Measurements from ENCODE around the gene LRTM2. TPM values are rescaled to one million over a fixed set of nuclear protein-coding genes. Genes with fewer than 3 reads are reported as not detected.
A peak's percentile ranks its signal among the peaks of the same experiment; 100 is the strongest.

LRTM2 gene
- total RNA-seq, 2 experiments from 2014 or later = not detected

DNA sequence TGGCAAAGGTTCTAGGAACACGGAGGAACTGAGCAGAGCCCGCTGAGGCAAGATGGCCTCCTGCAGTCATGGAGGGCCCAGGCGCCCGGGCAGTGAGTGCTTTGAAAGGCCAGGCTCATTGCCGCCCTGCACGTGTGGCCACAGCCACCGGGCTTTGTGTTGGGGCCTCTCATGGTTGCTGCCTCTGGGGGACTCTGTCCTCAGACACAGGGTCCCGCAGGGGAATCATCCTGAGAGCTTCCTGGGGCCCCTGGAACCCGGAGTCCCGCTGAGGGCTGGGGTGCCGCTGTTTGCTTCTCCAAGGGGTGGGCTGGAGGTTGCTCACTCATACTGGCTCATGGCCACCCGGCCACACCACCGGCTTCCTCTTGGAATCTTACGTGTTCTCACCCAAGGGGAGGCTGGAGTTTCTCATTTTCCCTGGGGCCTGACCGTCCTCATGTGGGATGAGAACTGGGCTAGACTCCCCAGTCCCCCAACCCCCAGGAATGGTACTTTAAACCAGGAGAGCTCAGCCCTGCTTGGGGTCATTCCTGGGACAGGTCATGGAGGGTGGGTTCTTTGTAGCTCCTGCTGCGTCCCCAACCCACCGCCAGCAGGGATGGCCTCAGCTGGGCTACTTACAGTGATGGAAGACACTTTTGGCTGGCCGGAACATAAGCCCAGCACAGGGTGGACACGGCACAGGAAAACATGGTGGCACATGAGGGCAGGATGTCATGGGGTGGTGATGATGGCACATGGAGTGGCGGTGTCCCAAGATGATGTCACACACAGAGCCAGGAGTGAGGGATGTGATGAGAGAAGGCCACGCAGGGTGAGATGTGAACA is 21.1 kb upstream of the LRTM2 start:
- Mint-ChIP-seq H3K4me1 (ENCODE audit: low read depth) (peaks cover 14% of the 10 kb centered on the region), H3K36me3 (ENCODE audit: low read depth) (no peaks in the 10 kb centered on the region), H3K27ac (no peak overlapping the region), H3K27me3 (ENCODE audit: low read depth) (no peaks in the 10 kb centered on the region), H3K9me3 (ENCODE audit: insufficient read depth) (no peaks in the 10 kb centered on the region), H3K4me3 (no peak overlapping the region)
- ATAC-seq (no peak), DNase-seq (no peak)
- ChIA-PET POLR2A (interaction anchor here (0.7 kb wide), 1 partner anchor 460 kb away, joined by 3 read pairs; no protein-coding TSS in a partner anchor), CTCF (interaction anchor here (1.1 to 6.8 kb wide), 2 partner anchors 9 to 140 kb away, joined by 3 to 93 read pairs; no protein-coding TSS in a partner anchor)

DNA sequence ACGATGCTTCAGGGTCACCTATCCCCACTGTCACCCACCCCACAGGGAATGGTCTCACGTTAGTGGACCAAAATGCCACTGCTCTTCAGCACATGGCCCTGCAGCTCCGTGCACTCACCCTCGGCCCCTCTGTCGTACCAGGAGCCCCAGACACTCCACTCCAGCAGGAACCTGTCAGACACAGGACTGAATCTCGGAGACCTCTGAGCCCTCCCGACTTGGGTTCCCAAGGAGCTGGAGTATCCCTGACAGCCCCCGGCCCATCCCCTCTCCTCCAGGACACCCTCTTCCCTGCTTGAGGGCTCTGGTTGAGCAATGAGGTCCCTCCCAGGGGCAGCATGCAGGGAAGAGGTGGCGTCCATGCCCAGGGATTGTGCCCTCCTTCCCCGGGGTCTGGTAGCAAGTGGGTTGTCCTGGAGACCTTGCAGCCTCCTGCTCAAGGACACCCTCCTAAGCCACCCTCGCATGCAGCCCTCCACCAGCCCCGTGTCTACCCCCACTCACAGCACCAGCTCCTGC is 20.4 kb upstream of the LRTM2 start:
- Mint-ChIP-seq H3K27me3 (ENCODE audit: low read depth) (no peaks in the 10 kb centered on the region), H3K36me3 (ENCODE audit: low read depth) (no peaks in the 10 kb centered on the region), H3K9me3 (ENCODE audit: insufficient read depth) (no peaks in the 10 kb centered on the region), H3K4me3 (no peak overlapping the region), H3K4me1 (ENCODE audit: low read depth) (peaks cover 17% of the 10 kb centered on the region), H3K27ac (no peak overlapping the region)
- ChIA-PET CTCF (interaction anchor here (1.1 to 6.8 kb wide), 2 partner anchors 9 to 140 kb away, joined by 3 to 93 read pairs; no protein-coding TSS in a partner anchor), POLR2A (interaction anchor here (1.4 kb wide), 1 partner anchor 115 kb away, joined by 3 read pairs; no protein-coding TSS in a partner anchor)
- no peak for DNase-seq
- ATAC-seq = no peak

DNA sequence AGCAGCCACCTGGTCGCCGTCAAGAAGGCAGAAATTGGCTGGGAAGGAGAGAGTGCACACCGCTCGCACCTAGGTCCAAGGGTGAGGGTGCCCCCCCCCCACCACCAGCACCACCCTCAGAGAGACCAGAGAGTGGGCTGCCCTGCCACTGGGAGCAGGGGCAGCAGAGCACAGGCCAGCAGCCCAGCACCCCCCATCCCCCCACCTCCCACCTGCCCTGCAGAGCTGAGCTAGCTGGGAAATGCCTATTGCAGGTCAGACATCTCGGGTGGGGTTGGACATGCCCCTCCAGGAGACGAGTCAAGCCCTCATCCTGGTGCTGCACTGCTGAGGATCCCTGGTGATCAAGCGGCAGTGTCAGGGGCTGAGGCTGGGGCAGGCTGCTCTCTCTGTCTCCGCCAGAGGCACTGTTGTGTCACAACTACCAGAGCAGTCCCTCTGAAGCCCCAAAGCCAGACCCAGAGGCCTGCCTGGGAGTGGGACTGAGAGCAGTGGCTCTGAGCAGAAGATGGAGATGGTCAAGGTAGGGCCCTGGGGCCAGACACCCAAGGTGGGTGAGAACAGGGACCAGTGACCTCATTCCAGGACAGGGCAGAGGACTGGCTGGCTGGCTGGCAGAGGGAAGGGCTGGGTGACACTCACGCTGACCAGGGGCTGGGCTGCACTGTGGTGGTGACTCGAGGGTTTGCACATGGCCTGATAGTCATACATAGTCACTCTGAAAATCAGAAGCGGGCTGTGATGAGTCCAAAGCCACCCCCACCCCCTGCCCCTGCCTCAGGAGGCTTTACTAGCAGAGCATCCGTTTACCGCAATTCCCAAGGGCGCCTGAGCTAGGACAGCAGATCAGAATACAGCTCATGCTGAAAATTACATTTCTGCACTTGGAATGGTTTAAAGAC is 19.7 kb upstream of the LRTM2 start:
- Mint-ChIP-seq H3K27ac (peak overlapping the region; percentile 20), H3K4me1 (ENCODE audit: low read depth) (peaks cover 13% of the 10 kb centered on the region), H3K36me3 (ENCODE audit: low read depth) (no peaks in the 10 kb centered on the region), H3K27me3 (ENCODE audit: low read depth) (no peaks in the 10 kb centered on the region), H3K9me3 (ENCODE audit: insufficient read depth) (no peaks in the 10 kb centered on the region), H3K4me3 (no peak overlapping the region)
- no peak for ATAC-seq
- ChIA-PET POLR2A (interaction anchor here (1.4 kb wide), 1 partner anchor 115 kb away, joined by 3 read pairs; no protein-coding TSS in a partner anchor), CTCF (interaction anchor here (1.0 to 6.8 kb wide), 5 partner anchors 9 to 166 kb away, joined by 3 to 93 read pairs (median 8); no protein-coding TSS in a partner anchor)
- peak; percentile 50 for DNase-seq

DNA sequence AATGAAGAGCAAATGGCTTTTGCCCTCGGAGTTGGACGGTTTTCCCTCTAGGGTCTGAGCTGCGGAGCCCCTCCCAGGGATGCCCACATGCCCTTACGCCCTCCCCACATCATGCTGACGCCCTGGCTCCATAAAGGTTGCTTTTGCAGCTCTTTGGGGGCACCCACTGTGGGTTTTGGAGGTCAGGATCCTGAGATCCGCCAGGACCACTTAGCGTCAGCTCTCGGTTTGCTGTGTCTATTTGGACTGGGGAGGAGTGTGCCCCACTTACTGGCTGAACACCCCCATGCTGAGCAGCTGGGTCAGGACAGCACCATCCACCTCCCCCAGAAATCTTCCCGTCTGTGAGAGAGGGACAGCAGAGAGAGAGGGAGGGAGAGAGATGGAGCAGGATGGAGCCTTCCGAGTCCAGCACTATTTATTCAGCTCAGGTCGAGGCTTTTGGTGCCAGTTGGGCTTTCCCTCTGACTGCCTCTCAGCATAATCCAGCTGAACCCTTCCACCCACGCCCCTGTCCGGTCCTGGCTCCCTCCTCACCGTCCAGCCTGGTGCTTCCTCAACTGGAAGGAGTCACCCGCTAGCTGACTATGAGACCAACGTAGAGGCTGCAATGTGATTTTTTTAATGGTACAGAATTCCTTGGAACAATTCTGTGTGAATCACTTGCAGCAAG is 18.9 kb upstream of the LRTM2 start:
- POLR2A ChIA-PET = interaction anchor here (1.4 kb wide), 1 partner anchor 114 kb away, joined by 3 read pairs; no protein-coding TSS in a partner anchor
- DNase-seq (no peak), ATAC-seq (no peak)
- CTCF ChIA-PET = interaction anchor here (1.0 to 1.5 kb wide), 4 partner anchors 10 to 167 kb away, joined by 3 to 9 read pairs (median 6); no protein-coding TSS in a partner anchor
- peaks cover 10% of the 10 kb centered on the region for H3K4me1 Mint-ChIP-seq (ENCODE audit: low read depth)
- H3K4me3 Mint-ChIP-seq = no peak overlapping the region
- no peaks in the 10 kb centered on the region for H3K36me3 Mint-ChIP-seq (ENCODE audit: low read depth)
- H3K9me3 Mint-ChIP-seq (ENCODE audit: insufficient read depth) = no peaks in the 10 kb centered on the region
- no peak overlapping the region for H3K27ac Mint-ChIP-seq
- H3K27me3 Mint-ChIP-seq (ENCODE audit: low read depth) = no peaks in the 10 kb centered on the region

DNA sequence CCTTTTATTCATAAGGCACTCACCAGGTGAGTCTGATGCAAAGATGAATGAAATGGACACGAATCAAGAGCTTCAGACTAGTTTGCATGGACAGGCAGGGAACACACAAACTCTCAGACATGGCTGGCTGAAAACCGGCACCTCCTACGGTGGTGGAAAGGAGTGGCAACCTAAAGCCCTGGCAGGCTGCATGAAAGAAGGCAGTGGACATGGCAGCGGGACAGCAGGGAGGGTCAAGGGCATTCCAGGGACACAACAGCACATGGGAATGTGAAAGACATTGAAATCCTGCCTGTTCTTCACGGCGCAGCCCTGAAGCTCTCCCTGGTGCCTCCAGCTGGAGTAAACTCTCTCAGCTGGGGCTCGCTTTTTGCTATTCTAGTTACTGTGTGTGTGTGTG is 16.6 kb upstream of the LRTM2 start:
- CTCF ChIA-PET = interaction anchor here (1.3 to 1.8 kb wide), 2 partner anchors 13 to 136 kb away, joined by 4 to 5 read pairs; no protein-coding TSS in a partner anchor

DNA sequence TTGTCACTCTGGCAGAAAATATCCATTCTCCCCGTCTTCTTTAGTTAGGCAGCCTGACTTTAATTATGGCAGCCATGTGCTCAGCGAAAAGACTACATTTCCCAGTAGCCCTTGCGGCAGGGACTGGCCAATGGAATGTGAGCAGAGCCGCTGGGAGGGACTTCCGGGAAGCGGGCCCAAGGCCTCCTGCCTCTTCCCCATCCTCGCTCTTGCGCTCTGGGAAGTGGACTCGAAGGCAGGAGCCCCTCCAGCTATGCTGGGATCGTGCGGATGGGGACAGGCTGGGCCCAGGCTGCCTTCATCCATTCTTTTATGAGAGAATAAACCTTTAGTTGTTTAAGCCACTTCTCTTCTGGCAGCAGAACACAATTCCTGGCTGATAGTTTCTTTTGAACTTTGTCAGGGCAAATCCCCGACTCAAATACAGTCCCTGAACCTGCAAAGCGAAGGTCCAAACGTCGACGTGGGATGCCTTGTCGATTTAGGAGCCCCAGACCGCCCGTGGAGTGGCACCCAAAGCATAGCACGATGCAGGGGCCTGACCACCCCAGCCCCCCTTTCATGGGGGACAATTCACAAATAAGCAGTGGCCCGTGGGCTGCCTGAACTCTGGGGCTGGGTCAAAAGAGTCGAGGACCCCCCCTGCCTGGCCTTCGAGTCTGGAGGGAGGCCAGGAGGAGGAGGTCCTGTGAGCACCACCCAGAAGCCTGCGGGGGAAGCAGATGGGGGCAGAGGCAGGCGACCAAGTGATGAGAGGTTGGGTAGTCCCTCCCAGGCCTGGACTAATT is 15.6 kb upstream of the LRTM2 start:
- Mint-ChIP-seq H3K9me3 (ENCODE audit: insufficient read depth) (no peaks in the 10 kb centered on the region), H3K27me3 (ENCODE audit: low read depth) (no peaks in the 10 kb centered on the region), H3K27ac (peak overlapping the region; percentile 79), H3K4me3 (no peak overlapping the region), H3K36me3 (ENCODE audit: low read depth) (no peaks in the 10 kb centered on the region), H3K4me1 (ENCODE audit: low read depth) (peaks cover 16% of the 10 kb centered on the region)
- CTCF ChIA-PET = interaction anchor here (1.3 kb wide), 1 partner anchor 14 kb away, joined by 4 read pairs; no protein-coding TSS in a partner anchor
- DNase-seq (peak; percentile 91), ATAC-seq (peak; percentile 94)
- POLR2A ChIA-PET = interaction anchor here (0.5 kb wide), 1 partner anchor 150 kb away, joined by 3 read pairs; no protein-coding TSS in a partner anchor

More for the DNA sequence above, 16.6 kb upstream of the LRTM2 start:
- POLR2A ChIA-PET = no interaction called here
- Mint-ChIP-seq H3K27me3 (ENCODE audit: low read depth) (no peaks in the 10 kb centered on the region), H3K4me3 (no peak overlapping the region), H3K9me3 (ENCODE audit: insufficient read depth) (no peaks in the 10 kb centered on the region), H3K27ac (no peak overlapping the region), H3K36me3 (ENCODE audit: low read depth) (no peaks in the 10 kb centered on the region), H3K4me1 (ENCODE audit: low read depth) (peaks cover 11% of the 10 kb centered on the region)
- ATAC-seq (no peak), DNase-seq (no peak)

DNA sequence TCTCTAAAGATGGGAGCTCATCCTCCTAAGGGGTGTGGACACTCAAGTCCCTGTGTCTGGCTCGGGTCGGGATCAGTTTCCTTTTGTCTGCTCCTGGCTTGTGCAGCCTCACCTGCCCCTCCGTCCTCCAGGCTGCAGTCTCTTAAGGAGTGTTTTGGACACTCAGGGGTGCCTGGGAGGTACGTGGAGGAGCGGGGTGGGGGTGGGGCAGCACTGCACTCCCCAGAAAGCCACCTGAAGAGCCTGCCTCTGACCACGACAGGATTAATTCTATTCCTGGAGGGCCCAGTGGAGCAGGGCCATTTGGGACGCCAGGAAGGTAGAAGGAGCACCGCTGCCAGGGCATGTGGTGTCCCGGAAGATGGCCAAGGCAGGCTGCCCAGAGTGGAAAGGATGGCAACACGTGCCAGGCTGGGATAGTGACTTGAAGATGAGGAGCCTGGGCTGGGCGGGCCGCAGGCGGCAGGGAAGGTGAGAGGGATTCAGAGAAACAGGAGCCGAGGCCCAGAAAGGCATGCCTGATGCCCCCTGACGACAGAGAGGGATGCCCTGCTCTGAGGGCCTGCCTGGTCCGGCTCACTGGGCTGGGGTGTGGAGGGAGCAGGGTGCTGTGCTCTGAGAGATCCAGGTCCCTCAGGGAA is 14.8 kb upstream of the LRTM2 start:
- no peaks in the 10 kb centered on the region for H3K27me3 Mint-ChIP-seq (ENCODE audit: low read depth)
- ATAC-seq (no peak), DNase-seq (no peak)
- POLR2A ChIA-PET = no interaction called here
- H3K4me1 Mint-ChIP-seq (ENCODE audit: low read depth) = peaks cover 16% of the 10 kb centered on the region
- CTCF ChIA-PET = no interaction called here
- H3K36me3 Mint-ChIP-seq (ENCODE audit: low read depth) = no peaks in the 10 kb centered on the region
- H3K4me3 Mint-ChIP-seq = no peak overlapping the region
- H3K27ac Mint-ChIP-seq = no peak overlapping the region
- H3K9me3 Mint-ChIP-seq (ENCODE audit: insufficient read depth) = no peaks in the 10 kb centered on the region

DNA sequence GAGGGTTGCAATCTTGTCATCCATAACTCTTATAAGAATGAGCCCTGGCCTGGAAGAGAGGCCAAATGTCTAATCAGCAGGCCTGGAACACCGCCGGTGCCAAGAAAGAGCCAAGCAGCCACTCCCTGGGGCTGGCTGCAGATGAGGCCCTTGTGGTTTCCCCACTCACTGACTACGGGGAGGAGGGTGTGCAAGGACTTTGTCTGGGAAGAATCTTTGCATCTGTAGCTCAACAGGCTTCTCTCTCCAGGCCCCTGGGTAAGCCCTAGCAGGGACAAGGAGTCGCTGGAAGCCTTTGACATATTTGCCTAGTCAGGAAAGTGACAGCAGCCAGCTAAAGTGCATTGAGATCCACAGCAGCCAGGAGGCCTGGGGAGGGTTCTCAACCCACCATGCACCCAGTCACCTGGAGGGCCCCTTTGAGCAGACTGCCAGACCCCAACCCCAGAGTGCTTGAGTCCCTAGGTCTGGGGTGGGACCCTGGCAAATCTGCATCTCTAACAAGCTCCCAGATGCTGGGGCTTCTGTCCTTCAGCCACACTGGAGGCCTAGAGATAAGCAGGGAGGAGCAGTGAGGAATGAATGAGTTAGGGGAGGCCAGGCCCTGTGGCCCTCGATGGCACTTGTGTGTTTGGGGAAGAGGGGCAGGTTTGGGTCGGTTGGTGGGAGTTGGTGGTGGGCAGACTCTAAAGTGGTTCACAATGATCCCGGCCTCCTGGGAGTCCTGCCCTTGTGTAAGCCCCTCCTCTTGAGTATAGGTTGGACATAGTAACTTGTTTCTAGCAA is 13.9 kb upstream of the LRTM2 start:
- no peak overlapping the region for H3K27ac Mint-ChIP-seq
- CTCF ChIA-PET = no interaction called here
- H3K4me3 Mint-ChIP-seq = no peak overlapping the region
- DNase-seq (no peak), ATAC-seq (no peak)
- no peaks in the 10 kb centered on the region for H3K9me3 Mint-ChIP-seq (ENCODE audit: insufficient read depth)
- H3K27me3 Mint-ChIP-seq (ENCODE audit: low read depth) = no peaks in the 10 kb centered on the region
- H3K36me3 Mint-ChIP-seq (ENCODE audit: low read depth) = no peaks in the 10 kb centered on the region
- POLR2A ChIA-PET = no interaction called here
- H3K4me1 Mint-ChIP-seq (ENCODE audit: low read depth) = peaks cover 16% of the 10 kb centered on the region

DNA sequence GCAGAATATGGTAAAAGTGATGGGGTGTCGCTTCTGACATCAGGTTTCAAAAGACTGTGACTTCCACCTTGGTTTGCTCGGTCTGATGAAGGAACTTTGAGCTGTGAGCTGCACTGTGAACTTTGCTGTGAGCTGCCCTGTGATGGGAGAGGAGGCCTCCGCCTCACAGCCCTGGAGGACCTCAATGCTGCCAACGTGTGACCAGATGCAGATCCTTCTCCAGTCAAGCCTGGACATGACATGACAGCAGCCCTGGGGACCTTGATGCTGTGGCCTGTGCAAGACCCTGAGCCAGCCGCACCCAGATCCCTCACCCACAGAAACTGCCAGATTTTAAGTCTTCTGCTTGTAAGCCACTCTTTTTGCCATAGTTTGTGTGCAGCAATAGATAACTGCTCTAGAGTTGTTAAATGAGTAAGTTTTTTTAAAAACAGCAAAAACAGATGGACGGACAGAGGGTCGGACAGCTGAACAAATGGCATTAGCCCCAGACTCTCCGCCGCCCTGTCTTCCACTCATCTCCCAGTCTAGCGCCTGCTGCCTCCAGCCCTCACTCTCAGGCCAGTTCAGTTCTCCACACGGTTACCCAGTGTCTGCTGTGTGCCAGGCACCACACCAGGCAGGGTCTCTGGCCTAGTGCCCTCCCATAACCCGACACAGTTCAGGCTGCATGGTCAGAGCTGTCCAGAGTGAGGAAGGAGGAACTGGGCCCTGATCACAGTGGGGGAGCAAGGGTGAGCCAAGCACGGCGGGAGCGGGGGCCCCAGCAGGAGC is 13.1 kb upstream of the LRTM2 start:
- POLR2A ChIA-PET = no interaction called here
- peaks cover 16% of the 10 kb centered on the region for H3K4me1 Mint-ChIP-seq (ENCODE audit: low read depth)
- no peaks in the 10 kb centered on the region for H3K9me3 Mint-ChIP-seq (ENCODE audit: insufficient read depth)
- CTCF ChIA-PET = no interaction called here
- ATAC-seq = no peak
- no peaks in the 10 kb centered on the region for H3K27me3 Mint-ChIP-seq (ENCODE audit: low read depth)
- H3K36me3 Mint-ChIP-seq (ENCODE audit: low read depth) = no peaks in the 10 kb centered on the region
- no peak overlapping the region for H3K27ac Mint-ChIP-seq
- no peak overlapping the region for H3K4me3 Mint-ChIP-seq
- DNase-seq = no peak

Measured in activated CD8-positive, alpha-beta T cell treated with anti-CD3 and anti-CD28 coated beads, Interleukin-2, amount 10 ng/mL, durations not matched to agents 7 days and 5 days (primary cell).